Subcutaneous adipose tissue (tissue), 4 donors: Measurements from ENCODE around the gene SH2D4B. TPM values are rescaled to one million over a fixed set of nuclear protein-coding genes. Genes with fewer than 3 reads are reported as not detected.

Source experiments
- total RNA-seq, 4 donors: library from RNA; depleted of rRNA; stranded (reverse); fragments of >200 nt; gene quantifications; one replicate each; pipeline ENCODE4 v1.1.0, GENCODE V29; 2016
- TF ChIP-seq, protein P1 (sequence below): fragments of 450-650 bp; IDR thresholded peaks from one replicate; pipeline ENCODE4 v1.5.1; 2016; ENCODE audit warnings: low read depth, mild to moderate bottlenecking, control low read depth, antibody characterized with exemption, moderate library complexity

The SH2D4B gene
- total RNA-seq, 4 donors from 2014 or later, result 0.34 to 0.49 TPM; not detected in 2

DNA sequence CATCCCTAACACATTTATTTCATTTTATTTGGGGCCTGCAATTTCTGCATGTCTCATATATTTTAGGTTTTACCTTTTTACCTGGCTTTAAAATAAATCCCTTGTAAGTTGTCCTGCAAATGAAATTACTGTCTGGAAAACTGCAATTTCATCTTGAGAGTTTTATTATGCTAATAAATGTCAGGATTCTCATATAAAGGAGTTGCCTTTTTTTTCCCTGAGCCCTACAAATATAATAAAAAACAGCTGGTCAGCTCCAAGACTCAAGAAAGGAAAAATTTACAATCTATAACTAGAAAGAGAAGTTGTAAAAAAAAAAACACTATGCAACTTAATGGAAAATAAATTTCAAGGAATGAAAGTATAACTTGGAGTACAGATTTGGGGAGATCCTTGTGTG is 108.7 kb downstream of the SH2D4B start:
- TF ChIP-seq, protein P1, sequence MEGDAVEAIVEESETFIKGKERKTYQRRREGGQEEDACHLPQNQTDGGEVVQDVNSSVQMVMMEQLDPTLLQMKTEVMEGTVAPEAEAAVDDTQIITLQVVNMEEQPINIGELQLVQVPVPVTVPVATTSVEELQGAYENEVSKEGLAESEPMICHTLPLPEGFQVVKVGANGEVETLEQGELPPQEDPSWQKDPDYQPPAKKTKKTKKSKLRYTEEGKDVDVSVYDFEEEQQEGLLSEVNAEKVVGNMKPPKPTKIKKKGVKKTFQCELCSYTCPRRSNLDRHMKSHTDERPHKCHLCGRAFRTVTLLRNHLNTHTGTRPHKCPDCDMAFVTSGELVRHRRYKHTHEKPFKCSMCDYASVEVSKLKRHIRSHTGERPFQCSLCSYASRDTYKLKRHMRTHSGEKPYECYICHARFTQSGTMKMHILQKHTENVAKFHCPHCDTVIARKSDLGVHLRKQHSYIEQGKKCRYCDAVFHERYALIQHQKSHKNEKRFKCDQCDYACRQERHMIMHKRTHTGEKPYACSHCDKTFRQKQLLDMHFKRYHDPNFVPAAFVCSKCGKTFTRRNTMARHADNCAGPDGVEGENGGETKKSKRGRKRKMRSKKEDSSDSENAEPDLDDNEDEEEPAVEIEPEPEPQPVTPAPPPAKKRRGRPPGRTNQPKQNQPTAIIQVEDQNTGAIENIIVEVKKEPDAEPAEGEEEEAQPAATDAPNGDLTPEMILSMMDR, result no peak

DNA sequence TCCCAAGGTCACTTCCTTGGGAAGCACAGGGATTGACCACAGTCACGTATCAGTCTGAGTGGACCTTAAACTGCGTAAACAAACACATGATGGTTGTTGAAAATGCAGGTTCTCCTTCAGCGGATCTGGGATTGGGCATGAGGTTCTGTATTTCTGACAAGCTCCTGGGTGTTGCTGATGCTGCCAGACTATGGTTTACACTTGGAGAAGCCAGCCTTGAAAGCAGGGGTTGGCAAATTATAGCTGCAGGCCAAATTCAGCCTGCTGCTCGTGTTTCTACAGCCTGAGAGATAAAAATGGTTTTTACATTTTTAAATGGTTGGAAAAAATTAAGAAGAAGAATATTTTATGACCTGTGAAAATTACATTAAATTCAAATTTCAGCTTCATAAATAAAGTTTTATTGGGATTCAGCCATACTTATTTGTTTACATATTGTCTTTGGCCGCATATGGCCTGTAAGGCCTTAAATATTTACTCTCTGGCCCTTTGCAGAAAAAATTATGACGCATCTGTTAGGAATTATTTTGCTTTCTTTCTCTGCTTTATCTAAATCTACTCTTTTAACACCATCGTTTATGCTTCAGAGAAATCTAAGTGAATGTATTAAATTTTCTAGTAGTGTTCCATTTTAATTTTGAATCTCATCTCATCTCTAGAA is 109.6 kb downstream of the SH2D4B start:
- TF ChIP-seq, protein P1, result no peak

DNA sequence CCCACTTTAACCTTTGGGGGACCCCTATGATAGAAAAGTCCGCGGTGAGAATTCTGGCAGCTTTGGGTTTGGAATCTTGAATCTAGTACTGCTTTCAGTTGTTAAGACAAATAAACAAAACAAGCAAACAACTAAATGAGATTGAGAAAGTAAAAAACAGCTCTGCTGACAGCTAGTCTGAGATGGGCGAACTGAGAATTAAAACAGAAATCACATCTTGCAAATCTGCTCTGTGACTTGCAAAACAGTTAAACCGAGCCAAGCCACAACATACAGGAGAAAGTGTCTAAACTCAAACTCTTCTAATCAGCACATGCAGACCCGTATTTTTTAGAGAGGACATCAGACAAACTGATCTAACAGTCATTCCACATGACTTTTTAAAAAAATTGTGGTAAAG is 110.4 kb downstream of the SH2D4B start:
- TF ChIP-seq, protein P1, result no peak

DNA sequence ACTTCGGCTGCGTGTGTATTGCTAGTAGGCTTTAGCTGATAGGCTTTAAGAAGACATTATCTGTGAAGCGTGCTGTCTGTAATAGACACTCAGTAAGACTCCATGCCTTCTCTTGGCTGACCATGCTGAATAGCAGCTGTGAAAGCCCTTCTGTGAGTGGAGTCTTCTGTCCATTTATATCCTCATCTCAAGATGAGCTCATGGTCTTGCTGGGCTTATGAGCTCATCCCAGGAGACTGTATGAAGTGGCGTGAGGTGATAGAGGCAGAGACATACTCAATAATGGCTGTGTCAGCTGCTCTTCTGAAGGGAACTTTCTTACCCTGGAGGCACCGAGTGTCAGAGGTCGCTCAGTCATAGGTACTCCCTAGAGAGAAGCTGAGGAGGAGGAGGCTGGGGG is 111.5 kb downstream of the SH2D4B start:
- TF ChIP-seq, protein P1, result no peak

DNA sequence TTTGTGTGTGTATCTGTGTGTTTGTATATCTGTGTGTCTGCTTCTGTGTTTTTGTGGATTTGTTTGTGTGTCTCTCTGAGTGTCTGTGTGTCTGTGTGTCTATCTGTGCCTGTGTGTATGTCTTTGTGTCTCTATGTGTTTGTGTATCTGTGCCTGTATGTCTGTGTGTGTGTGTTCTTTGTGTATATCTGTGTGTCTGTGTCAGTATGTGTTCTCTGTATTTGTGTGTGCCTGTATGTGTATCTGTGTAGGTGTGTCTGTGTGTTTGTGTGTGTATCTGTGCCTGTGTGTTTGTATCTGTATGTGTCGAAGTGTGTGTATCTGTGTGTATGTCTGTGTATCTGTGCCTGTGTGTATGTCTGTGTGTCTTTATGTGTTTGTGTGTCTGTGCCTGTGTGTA is 118.2 kb downstream of the SH2D4B start:
- TF ChIP-seq, protein P1, result no peak

DNA sequence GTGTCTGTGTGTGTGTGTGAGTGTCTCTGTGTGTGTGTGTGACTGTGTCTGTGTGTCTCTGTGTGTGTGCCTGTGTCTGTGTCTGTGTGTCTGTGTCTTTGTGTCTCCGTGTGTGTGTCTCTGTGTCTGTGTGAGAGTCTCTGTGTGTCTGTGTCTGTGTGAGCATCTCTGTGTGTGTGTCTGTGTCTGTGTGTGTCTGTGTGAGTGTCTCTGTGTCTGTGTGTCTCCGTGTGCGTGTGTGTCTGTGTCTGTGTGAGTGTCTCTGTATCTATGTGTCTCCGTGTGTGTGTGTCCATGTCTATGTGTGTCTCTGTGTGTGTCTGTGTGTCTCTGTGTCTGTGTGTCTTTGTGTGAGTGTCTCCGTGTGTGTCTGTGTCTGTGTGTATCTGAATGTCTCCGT is 120.4 kb downstream of the SH2D4B start:
- TF ChIP-seq, protein P1, result no peak

DNA sequence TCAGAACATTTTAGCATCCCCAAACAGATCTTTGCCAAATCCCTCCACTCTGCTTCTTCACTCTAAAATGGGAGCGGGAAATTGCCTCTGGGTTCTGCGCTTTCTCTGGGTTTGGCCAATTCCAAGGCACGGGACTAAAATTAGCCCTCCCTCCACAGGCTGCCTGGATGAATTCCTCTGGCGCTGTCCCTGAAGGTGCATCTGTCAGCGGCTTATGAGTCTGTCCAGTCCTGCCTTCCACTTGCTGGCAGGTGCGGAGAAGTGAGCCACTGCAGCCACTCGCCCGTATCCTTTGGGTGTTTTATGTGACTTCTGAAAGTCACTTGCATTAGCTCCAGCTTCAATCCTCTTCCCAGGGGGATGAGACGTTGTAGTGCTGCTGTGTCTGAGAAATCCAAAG is 121.6 kb downstream of the SH2D4B start:
- TF ChIP-seq, protein P1, result no peak
